ENCODE measurements around the gene FRMD4A. TPM values are rescaled to one million over a fixed set of nuclear protein-coding genes. Genes with fewer than 3 reads are reported as not detected.
A peak's percentile ranks its signal among the peaks of the same experiment; 100 is the strongest.

FRMD4A gene
- total RNA-seq, 2 donors from 2014 or later: 22.3 to 22.4 TPM

GRCh38 chr10:13712837-13713581 lies 617.7 kb downstream of the FRMD4A start:
- H3K36me3 ChIP-seq (ENCODE audit: control insufficient read depth, insufficient read depth, low read length): no peaks in the 10 kb centered on the region
- Mint-ChIP-seq H3K27me3 (ENCODE audit: insufficient read depth) (no peaks in the 10 kb centered on the region), H3K9me3 (no peaks in the 10 kb centered on the region), H3K4me1 (peaks cover 38% of the 10 kb centered on the region), H3K27ac (no peak overlapping the region), H3K4me3 (no peak overlapping the region), H3K36me3 (ENCODE audit: low read depth) (no peaks in the 10 kb centered on the region)
- 74 to 87% methylated on average over 3 to 6 of the region's 6 CpGs for WGBS, 2 experiments (ENCODE audit: insufficient coverage in 1 of 2, insufficient read length in 1 of 2)
- H3K27ac ChIP-seq (ENCODE audit: low read depth, low read length): peak overlapping the region; percentile 66
- no peak overlapping the region for H3K9ac ChIP-seq (ENCODE audit: extremely low read depth, low read length, poor library complexity, severe bottlenecking)
- H3K4me3 ChIP-seq (ENCODE audit: low read length): no peak overlapping the region
- TF ChIP-seq CTCF (conservative IDR thresholded peaks at IDR 0.05): no peak
- peaks cover 6% of the 10 kb centered on the region for H3K4me1 ChIP-seq (ENCODE audit: control insufficient read depth, insufficient read depth, low read length)
- peak; percentile 66 for DNase-seq
- H3K27me3 ChIP-seq (ENCODE audit: control insufficient read depth, insufficient read depth, low read length, poor library complexity, severe bottlenecking): no peaks in the 10 kb centered on the region
- H3K9me3 ChIP-seq (ENCODE audit: control insufficient read depth, low read length): no peaks in the 10 kb centered on the region

GRCh38 chr10:13712476-13712836 lies 618.3 kb downstream of the FRMD4A start:
- no peak overlapping the region for H3K9ac ChIP-seq (ENCODE audit: extremely low read depth, low read length, poor library complexity, severe bottlenecking)
- H3K27ac Mint-ChIP-seq: no peak overlapping the region
- no peak overlapping the region for H3K27ac ChIP-seq (ENCODE audit: low read depth, low read length)
- H3K4me3 ChIP-seq (ENCODE audit: low read length): no peak overlapping the region
- 91 to 97% methylated on average over 4 of the region's 4 CpGs for WGBS, 2 experiments (ENCODE audit: insufficient coverage in 1 of 2, insufficient read length in 1 of 2)
- no peak for TF ChIP-seq CTCF (conservative IDR thresholded peaks at IDR 0.05)
- no peaks in the 10 kb centered on the region for H3K36me3 Mint-ChIP-seq (ENCODE audit: low read depth)
- no peaks in the 10 kb centered on the region for H3K9me3 ChIP-seq (ENCODE audit: control insufficient read depth, low read length)
- peaks cover 7% of the 10 kb centered on the region for H3K4me1 ChIP-seq (ENCODE audit: control insufficient read depth, insufficient read depth, low read length)
- H3K36me3 ChIP-seq (ENCODE audit: control insufficient read depth, insufficient read depth, low read length): no peaks in the 10 kb centered on the region
- no peaks in the 10 kb centered on the region for H3K27me3 ChIP-seq (ENCODE audit: control insufficient read depth, insufficient read depth, low read length, poor library complexity, severe bottlenecking)
- H3K9me3 Mint-ChIP-seq: no peaks in the 10 kb centered on the region
- H3K27me3 Mint-ChIP-seq (ENCODE audit: insufficient read depth): no peaks in the 10 kb centered on the region
- no peak for DNase-seq
- H3K4me3 Mint-ChIP-seq: no peak overlapping the region
- peaks cover 38% of the 10 kb centered on the region for H3K4me1 Mint-ChIP-seq

- Histone ChIP-seq H3K36me3 (ENCODE audit: control insufficient read depth, insufficient read depth, low read length) (no peaks in the 10 kb centered on the region), H3K9ac (ENCODE audit: extremely low read depth, low read length, poor library complexity, severe bottlenecking) (no peak overlapping the region), H3K27me3 (ENCODE audit: control insufficient read depth, insufficient read depth, low read length, poor library complexity, severe bottlenecking) (no peaks in the 10 kb centered on the region), H3K4me1 (ENCODE audit: control insufficient read depth, insufficient read depth, low read length) (peaks cover 7% of the 10 kb centered on the region), H3K27ac (ENCODE audit: low read depth, low read length) (no peak overlapping the region), H3K4me3 (ENCODE audit: low read length) (no peak overlapping the region), H3K9me3 (ENCODE audit: control insufficient read depth, low read length) (no peaks in the 10 kb centered on the region)
- 91 to 93% methylated on average over 6 to 9 of the region's 9 CpGs for WGBS, 2 experiments (ENCODE audit: insufficient coverage in 1 of 2, insufficient read length in 1 of 2)
- TF ChIP-seq CTCF (conservative IDR thresholded peaks at IDR 0.05): no peak
- no peak overlapping the region for H3K4me3 Mint-ChIP-seq
- peaks cover 49% of the 10 kb centered on the region for H3K4me1 Mint-ChIP-seq
- no peak for DNase-seq
- H3K27me3 Mint-ChIP-seq (ENCODE audit: insufficient read depth): no peaks in the 10 kb centered on the region
- H3K36me3 Mint-ChIP-seq (ENCODE audit: low read depth): no peaks in the 10 kb centered on the region
- H3K27ac Mint-ChIP-seq: peak overlapping the region; percentile 56
- H3K9me3 Mint-ChIP-seq: no peaks in the 10 kb centered on the region
Measured at GRCh38 chr10:13711291-13711690, 619.4 kb downstream of the FRMD4A start.

All from endodermal cell (in vitro differentiated cells).